Measurements from ENCODE around the gene PMEL. TPM values are rescaled to one million over a fixed set of nuclear protein-coding genes. Genes with fewer than 3 reads are reported as not detected.

The PMEL gene
- total RNA-seq, 2 experiments from 2014 or later, result not detected

GRCh38 chr12:55927588-55928502 is 38.0 kb downstream of the PMEL start, which contains the start of gene PYM1:
Gene PYM1 (minus strand): TSS chr12:55927894. CDS start chr12:55927761, 133 bp downstream.
- peaks cover 66% of the 10 kb centered on the region for H3K36me3 Mint-ChIP-seq (ENCODE audit: low read depth)
- CTCF ChIA-PET, result interaction anchor here (0.7 to 8.9 kb wide), 5 partner anchors 8 to 98 kb away, joined by 3 to 86 read pairs (median 12); partner anchors contain the start of genes DNAJC14 and RAB5B

GRCh38 chr12:55926738-55927587 is 38.9 kb downstream of the PMEL start:
- POLR2A ChIA-PET, result interaction anchor here (0.6 to 18.6 kb wide), 24 partner anchors 9 to 1647 kb away, joined by 3 to 251 read pairs (median 5); partner anchors contain the start of genes CBX5, DNAJC14, ORMDL2 and PA2G4
- no peaks in the 10 kb centered on the region for H3K9me3 ChIP-seq (ENCODE audit: control insufficient read depth in 1 of 2, insufficient read depth in 1 of 2, low read length in 2 of 2)
- intact Hi-C loops (cut with DNase I, micrococcal nuclease), result loop anchor here (1.0 to 5.0 kb wide), 4 partner anchors 13 to 190 kb away; partner anchors contain the start of genes RPL41 (in 2 of the 2), ZC3H10 (in 2 of the 2) and SARNP (in 1 of the 2)
- no peaks in the 10 kb centered on the region for H3K9me3 Mint-ChIP-seq
- peaks cover 56% of the 10 kb centered on the region for H3K4me1 Mint-ChIP-seq (ENCODE audit: low read depth)
- H3K4me3 Mint-ChIP-seq, result peak overlapping the region; percentile 96
- CTCF ChIA-PET, result interaction anchor here (0.5 to 8.9 kb wide), 22 partner anchors 9 to 189 kb away, joined by 3 to 86 read pairs (median 3); partner anchors contain the start of genes DNAJC14, ORMDL2, RAB5B and SARNP
- TF ChIP-seq CTCF (IDR thresholded peaks at IDR 0.05), result peak; percentile 86
- peak overlapping the region; percentile 72 to 93 for H3K27ac ChIP-seq (ENCODE audit: low read depth in 1 of 2, low read length in 2 of 2)
- no peaks in the 10 kb centered on the region for H3K27me3 Mint-ChIP-seq
- peaks cover 68% of the 10 kb centered on the region for H3K36me3 Mint-ChIP-seq (ENCODE audit: low read depth)
- ATAC-seq (ENCODE audit: poor library complexity), result peak; percentile 32
- peaks cover 16% of the 10 kb centered on the region for H3K36me3 ChIP-seq (ENCODE audit: insufficient read depth, low read length)
- peak; percentile 83 to 96 (median 88) for DNase-seq
- H3K27ac Mint-ChIP-seq, result peak overlapping the region; percentile 97
- peaks cover 45% of the 10 kb centered on the region for H3K4me1 ChIP-seq (ENCODE audit: insufficient read depth, low read length)
- H3K4me3 ChIP-seq (ENCODE audit: low read length), result peak overlapping the region; percentile 98
- H3K27me3 ChIP-seq (ENCODE audit: control insufficient read depth in 1 of 2, insufficient read depth in 2 of 2, low read length in 2 of 2), result no peaks in the 10 kb centered on the region

More at GRCh38 chr12:55927588-55928502, 38.0 kb downstream of the PMEL start, which contains the start of gene PYM1:
- no peak for TF ChIP-seq CTCF (IDR thresholded peaks at IDR 0.05)
- Histone ChIP-seq H3K4me3 (ENCODE audit: low read length) (peak within 1 kb of the TSS; percentile 98), H3K4me1 (ENCODE audit: insufficient read depth, low read length) (peaks cover 44% of the 10 kb centered on the region), H3K27ac (ENCODE audit: low read depth in 1 of 2, low read length in 2 of 2) (peak within 1 kb of the TSS; percentile 72 to 93), H3K9me3 (ENCODE audit: control insufficient read depth in 1 of 2, insufficient read depth in 1 of 2, low read length in 2 of 2) (no peaks in the 10 kb centered on the region), H3K27me3 (ENCODE audit: control insufficient read depth in 1 of 2, insufficient read depth in 2 of 2, low read length in 2 of 2) (no peaks in the 10 kb centered on the region), H3K36me3 (ENCODE audit: insufficient read depth, low read length) (peaks cover 13% of the 10 kb centered on the region)
- Mint-ChIP-seq H3K9me3 (no peaks in the 10 kb centered on the region), H3K4me1 (ENCODE audit: low read depth) (peaks cover 51% of the 10 kb centered on the region), H3K27ac (peak within 1 kb of the TSS; percentile 97), H3K27me3 (no peaks in the 10 kb centered on the region), H3K4me3 (peak within 1 kb of the TSS; percentile 99)
- intact Hi-C loops (cut with DNase I, micrococcal nuclease), result loop anchor here (1.0 to 5.0 kb wide), 4 partner anchors 97 to 189 kb away; partner anchors contain the start of genes RPL41 (in 2 of the 2), ZC3H10 (in 2 of the 2) and SARNP (in 1 of the 2)
- peak; percentile 40 to 84 (median 66) for DNase-seq
- no peak for ATAC-seq (ENCODE audit: poor library complexity)
- POLR2A ChIA-PET, result interaction anchor here (0.6 to 18.6 kb wide), 20 partner anchors 9 to 1648 kb away, joined by 3 to 251 read pairs (median 5); partner anchors contain the start of genes CBX5, DNAJC14, ESYT1 and ORMDL2

All from CD4-positive, alpha-beta T cell (primary cell).